HepG2 (cell line): ENCODE measurements around the gene CHTF8. TPM values are rescaled to one million over a fixed set of nuclear protein-coding genes. Genes with fewer than 3 reads are reported as not detected.

ENCODE experiments used
- BRCA1 ChIP-seq: sonication (generic); formaldehyde crosslinking; IDR thresholded peaks from 2 replicates; pipeline ENCODE4 v1.4.0; 2020; ENCODE audit warnings: missing genetic modification reagents
- CBX1 ChIP-seq: IDR thresholded peaks from one replicate; pipeline ENCODE4 v1.6.1; 2016; ENCODE audit warnings: antibody characterized with exemption, low read depth
- SMAD9 ChIP-seq: sonication (generic); formaldehyde crosslinking; IDR thresholded peaks from 2 replicates; pipeline ENCODE4 v1.5.1; 2020; ENCODE audit warnings: mild to moderate bottlenecking, missing genetic modification reagents
- ZNF572 ChIP-seq: sonication (generic); formaldehyde crosslinking; IDR thresholded peaks from 2 replicates; pipeline ENCODE4 v1.5.1; 2020; ENCODE audit warnings: mild to moderate bottlenecking, missing genetic modification reagents
- ZSCAN20 ChIP-seq: sonication (generic); formaldehyde crosslinking; IDR thresholded peaks from 2 replicates; pipeline ENCODE4 v1.4.0; 2020; ENCODE audit warnings: missing genetic modification reagents, mild to moderate bottlenecking, borderline replicate concordance
- polyA plus RNA-seq, 8 experiments: library from polyadenylated mRNA; depleted of rRNA in 3 of 8; stranded (reverse) in 7 of 8; unstranded in 1 of 8; fragments of >200 nt; fragmentation: Illumina TruSeq in 4 of 8; extraction: Trizol in 4 of 8; gene quantifications; 2 replicates each; pipeline versions ENCODE4 v1.2.1 to v1.2.3, GENCODE V29; 2011 to 2016; ENCODE audit warnings: low read depth in 4 of 8, missing spikeins in 1 of 8, mixed read lengths in 1 of 8; ENCODE audit not compliant: insufficient read depth in 1 of 8
- total RNA-seq, 5 experiments: library from RNA; depleted of rRNA; stranded (reverse); fragments of >200 nt; fragmentation: Illumina TruSeq; extraction: Trizol; gene quantifications; 2 replicates each; pipeline ENCODE4 v1.2.3, GENCODE V29; 2016; ENCODE audit warnings: low read depth in 1 of 5
- TF ChIP-seq, protein P1 (sequence below): sonication (generic); formaldehyde crosslinking; IDR thresholded peaks from 2 replicates; pipeline ENCODE4 v1.4.0; 2020; ENCODE audit warnings: missing genetic modification reagents
- TF ChIP-seq, protein P2 (sequence below): conservative IDR thresholded peaks from 2 replicates; pipeline ENCODE4 v1.6.1; 2018; ENCODE audit warnings: missing genetic modification reagents
- TF ChIP-seq, protein P3 (sequence below): sonication (generic); formaldehyde crosslinking; IDR thresholded peaks from 2 replicates; pipeline ENCODE4 v1.8.1; 2023; ENCODE audit warnings: mild to moderate bottlenecking, inconsistent platforms, moderate library complexity, missing genetic modification reagents, borderline replicate concordance
- TF ChIP-seq, protein P4 (sequence below): sonication (generic); formaldehyde crosslinking; conservative IDR thresholded peaks from 2 replicates; pipeline ENCODE4 v1.8.0; 2022; ENCODE audit warnings: mild to moderate bottlenecking, moderate library complexity, missing genetic modification reagents

The CHTF8 gene
- total and polyA plus RNA-seq, 2 of the 13 experiments (the other 11 are each of a cell fraction or from before 2014, with no cell fraction given): 37.2 to 67.5 TPM

- TF ChIP-seq, protein P1, sequence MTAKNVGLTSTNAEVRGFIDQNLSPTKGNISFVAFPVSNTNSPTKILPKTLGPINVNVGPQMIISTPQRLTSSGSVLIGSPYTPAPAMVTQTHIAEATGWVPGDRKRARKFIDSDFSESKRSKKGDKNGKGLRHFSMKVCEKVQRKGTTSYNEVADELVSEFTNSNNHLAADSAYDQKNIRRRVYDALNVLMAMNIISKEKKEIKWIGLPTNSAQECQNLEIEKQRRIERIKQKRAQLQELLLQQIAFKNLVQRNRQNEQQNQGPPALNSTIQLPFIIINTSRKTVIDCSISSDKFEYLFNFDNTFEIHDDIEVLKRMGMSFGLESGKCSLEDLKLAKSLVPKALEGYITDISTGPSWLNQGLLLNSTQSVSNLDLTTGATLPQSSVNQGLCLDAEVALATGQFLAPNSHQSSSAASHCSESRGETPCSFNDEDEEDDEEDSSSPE (CRISPR knock-in tag): no peak
- no peak for TF ChIP-seq ZNF572 (CRISPR knock-in tag)
- TF ChIP-seq, protein P2, sequence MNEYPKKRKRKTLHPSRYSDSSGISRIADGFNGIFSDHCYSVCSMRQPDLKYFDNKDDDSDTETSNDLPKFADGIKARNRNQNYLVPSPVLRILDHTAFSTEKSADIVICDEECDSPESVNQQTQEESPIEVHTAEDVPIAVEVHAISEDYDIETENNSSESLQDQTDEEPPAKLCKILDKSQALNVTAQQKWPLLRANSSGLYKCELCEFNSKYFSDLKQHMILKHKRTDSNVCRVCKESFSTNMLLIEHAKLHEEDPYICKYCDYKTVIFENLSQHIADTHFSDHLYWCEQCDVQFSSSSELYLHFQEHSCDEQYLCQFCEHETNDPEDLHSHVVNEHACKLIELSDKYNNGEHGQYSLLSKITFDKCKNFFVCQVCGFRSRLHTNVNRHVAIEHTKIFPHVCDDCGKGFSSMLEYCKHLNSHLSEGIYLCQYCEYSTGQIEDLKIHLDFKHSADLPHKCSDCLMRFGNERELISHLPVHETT (CRISPR knock-in tag): no peak
- TF ChIP-seq BRCA1 (CRISPR knock-in tag): no peak
- TF ChIP-seq SMAD9 (CRISPR knock-in tag): no peak
- TF ChIP-seq, protein P3, sequence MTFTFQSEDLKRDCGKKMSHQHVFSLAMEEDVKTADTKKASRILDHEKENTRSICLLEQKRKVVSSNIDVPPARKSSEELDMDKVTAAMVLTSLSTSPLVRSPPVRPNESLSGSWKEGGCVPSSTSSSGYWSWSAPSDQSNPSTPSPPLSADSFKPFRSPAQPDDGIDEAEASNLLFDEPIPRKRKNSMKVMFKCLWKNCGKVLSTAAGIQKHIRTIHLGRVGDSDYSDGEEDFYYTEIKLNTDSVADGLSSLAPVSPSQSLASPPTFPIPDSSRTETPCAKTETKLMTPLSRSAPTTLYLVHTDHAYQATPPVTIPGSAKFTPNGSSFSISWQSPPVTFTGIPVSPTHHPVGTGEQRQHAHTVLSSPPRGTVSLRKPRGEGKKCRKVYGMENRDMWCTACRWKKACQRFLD (CRISPR knock-in tag): no peak
- TF ChIP-seq, protein P4, sequence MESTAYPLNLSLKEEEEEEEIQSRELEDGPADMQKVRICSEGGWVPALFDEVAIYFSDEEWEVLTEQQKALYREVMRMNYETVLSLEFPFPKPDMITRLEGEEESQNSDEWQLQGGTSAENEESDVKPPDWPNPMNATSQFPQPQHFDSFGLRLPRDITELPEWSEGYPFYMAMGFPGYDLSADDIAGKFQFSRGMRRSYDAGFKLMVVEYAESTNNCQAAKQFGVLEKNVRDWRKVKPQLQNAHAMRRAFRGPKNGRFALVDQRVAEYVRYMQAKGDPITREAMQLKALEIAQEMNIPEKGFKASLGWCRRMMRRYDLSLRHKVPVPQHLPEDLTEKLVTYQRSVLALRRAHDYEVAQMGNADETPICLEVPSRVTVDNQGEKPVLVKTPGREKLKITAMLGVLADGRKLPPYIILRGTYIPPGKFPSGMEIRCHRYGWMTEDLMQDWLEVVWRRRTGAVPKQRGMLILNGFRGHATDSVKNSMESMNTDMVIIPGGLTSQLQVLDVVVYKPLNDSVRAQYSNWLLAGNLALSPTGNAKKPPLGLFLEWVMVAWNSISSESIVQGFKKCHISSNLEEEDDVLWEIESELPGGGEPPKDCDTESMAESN (CRISPR knock-in tag): no peak
- TF ChIP-seq ZSCAN20 (CRISPR knock-in tag): no peak
- no peak for TF ChIP-seq CBX1
Measured at GRCh38 chr16:69120096-69120664, 12.2 kb downstream of the CHTF8 start (continued).
